HG03175 (cell line): ENCODE results near the gene RAD51B.
A peak's percentile ranks its signal among the peaks of the same experiment; 100 is the strongest.
"Not testable (repeated sequence)": the region's sequence is repeated elsewhere in the genome, so short reads cannot be mapped to it uniquely, and the experiment has no call there.

Experiments used
- ATAC-seq: cut with Tn5 transposase; IDR thresholded peaks from one replicate; pipeline ENCODE4 v1.9.1; 2021; ENCODE audit warnings: mild to moderate bottlenecking, moderate library complexity; ENCODE audit not compliant: unreplicated experiment

RAD51B gene

DNA sequence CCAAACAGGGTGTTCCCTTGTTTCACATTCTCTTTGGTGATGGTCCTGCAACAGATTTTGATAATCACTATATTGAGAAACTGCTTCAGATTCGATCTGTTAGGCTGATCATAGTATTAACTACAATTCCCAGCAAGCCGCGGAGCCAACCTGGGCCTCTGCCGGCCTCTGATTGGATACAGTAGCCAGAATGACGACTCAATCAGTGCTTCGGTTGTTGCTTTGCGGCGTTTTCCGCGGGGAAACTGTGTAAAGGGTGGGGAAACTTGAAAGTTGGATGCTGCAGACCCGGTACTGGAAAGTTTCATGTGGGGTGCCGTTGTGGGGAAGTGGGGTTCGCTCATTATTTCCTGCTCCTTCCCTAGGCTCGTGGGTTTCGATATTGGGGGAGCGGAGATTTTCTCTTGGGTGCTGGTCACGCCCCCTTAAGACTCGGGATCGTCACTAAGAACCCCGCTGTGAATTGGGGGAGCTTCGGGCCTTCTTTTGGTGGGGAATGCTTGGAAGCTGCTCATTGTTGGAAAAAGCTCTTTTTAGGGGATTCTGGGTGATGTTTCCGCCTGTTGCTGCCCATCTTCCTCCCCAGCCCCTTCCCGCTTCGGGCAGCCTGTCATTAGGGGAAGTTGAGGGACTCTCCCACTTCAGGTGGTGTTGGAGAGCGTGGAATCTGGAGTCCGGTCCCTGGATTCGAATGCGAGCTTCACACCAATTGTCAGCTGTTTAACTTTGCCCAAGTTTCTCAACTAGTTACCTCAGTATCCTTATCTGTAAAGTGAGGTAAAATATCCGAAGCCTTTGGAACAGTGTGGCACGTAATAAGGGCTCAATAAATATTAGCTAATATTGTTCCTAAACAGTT is at the start of gene RAD51B:
RAD51B (plus strand) TSS at position 217 of the 859 bp plus-strand sequence.
- peak; percentile 65 for ATAC-seq

DNA sequence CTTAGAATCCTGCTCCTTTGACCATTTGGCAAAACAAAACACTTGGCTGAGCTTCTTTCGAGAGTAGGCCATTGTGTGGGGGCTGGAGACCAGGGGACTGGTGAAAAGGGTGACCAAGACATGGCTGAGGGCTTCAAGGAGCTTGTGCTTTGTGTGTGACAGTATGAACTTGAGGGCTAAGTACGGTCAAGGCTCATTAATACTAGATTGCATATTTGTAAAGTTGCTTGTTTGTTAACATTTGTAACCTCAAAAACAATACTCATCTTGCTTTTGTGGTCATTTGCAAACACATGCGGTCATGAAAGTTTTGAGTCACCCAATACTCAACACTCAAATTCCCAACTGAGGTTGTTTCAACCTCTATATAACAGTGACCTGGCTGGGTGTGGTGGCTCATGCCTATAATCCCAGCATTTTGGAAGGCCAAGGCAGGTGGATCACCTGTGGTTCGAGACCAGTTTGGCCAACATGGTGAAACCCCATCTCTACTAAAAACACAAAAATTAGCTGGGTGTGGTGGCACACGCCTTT is 45.7 kb upstream of the RAD51B start:
- ATAC-seq, result no peak

GRCh38 chr14:67776653-67777322 is 42.8 kb upstream of the RAD51B start:
- no peak for ATAC-seq

DNA sequence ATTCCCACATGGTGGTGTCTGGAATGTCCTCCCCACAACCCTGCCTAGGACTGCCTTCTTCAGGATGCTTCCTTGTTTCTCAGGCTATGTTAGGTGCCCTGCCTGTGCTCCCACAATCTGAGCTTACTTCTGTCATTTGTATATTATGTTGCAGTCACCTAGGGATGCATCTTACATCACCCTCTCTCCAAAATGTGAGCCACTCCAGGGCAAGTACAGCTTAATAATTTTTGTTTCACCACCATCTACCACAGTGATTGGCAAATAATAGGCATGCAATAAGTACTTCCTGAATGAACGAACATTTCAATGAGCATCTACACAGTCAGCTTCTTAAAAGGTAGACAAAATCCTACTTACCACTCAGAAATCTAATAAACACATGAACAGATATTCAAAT is 40.8 kb upstream of the RAD51B start:
- ATAC-seq, result no peak

- ATAC-seq, result no peak
Observed at GRCh38 chr14:67782090-67782489, 37.5 kb upstream of the RAD51B start.

DNA sequence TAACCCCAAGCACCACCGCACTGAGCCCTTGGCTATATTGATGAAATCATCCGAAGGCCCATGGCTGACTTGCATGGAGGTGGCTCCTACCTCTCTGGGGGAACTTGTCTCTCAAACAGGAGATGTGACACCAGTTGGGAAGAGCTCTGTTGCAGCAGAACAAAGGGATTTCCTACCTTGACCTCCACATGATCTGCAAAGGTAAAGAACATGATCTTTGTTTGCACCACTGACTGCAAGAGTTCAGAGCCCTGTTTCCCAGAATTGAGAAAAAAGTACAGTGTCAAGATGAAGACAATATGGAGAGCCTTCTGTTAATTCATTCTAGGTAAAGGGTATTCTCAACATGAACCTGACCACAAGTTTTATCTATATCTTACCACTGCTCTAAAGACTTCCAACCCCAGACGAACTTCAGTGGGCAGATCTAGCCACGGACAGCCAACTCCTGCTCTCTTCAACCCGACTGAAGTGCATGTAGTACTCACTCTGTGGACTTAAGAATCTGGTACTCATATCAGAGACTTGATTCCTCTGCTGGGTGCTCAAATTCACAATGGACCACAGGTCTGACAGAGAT is 35.2 kb upstream of the RAD51B start:
- ATAC-seq, result no peak

DNA sequence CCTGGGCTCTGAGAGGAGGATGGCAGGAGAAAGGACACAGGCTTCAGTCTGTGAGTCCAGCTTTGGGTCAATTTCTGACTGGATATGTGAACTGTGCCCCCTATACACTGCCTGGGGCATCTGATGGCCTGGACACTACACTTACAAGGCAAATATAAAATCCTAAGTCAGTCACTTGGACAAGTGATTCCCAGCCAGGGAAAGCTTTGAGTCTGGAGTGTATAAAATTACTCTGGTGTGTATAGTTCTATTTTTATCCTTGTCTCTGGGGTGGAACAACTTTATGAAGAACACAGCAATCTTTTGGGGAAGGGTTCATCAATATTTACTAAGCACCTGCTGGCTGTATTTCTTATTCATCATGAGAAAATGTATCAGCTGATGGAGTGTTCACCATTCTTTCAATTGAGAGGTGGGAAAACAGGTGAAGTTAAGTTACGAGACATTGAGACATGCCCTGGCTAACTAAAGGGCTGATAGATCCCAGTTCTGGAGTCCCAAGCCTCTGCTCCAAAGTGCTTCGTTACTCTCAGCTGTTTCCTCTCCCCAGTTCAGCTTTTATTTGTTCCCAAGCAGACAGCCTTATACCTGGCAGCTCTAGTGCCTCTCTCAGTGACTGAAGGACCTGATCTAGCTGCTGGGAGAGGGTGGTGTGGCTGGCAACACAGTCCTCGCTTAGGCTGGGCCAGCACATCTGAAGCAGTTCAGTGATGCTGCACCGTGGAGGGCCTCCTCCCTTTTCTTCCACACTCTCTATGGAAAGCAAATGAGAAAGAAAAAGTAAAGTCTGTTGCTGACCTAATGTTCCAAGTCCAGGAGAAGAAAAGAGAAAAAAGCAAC is 34.1 kb upstream of the RAD51B start:
- ATAC-seq, result no peak

DNA sequence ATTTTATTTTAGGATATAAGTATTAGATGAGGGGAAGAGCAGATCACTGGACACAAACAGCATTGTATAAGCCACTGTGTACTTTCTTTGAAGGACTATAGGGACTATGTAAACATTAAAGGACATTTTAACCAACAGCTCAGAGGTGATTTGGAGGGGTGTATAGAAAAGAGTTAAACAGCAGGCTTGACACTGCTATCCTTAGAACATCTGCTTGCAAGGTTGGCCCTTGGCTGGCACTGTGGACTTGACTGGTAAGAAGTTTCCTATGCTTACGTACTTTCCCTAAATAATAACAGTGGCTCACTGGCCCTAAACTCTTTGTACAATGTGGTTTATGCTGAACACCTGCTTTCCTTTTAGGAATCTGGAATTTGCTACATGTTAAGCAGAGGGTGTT is 31.9 kb upstream of the RAD51B start:
- ATAC-seq, result no peak

- no peak for ATAC-seq
Observed at GRCh38 chr14:67798731-67799130, 20.8 kb upstream of the RAD51B start.

DNA sequence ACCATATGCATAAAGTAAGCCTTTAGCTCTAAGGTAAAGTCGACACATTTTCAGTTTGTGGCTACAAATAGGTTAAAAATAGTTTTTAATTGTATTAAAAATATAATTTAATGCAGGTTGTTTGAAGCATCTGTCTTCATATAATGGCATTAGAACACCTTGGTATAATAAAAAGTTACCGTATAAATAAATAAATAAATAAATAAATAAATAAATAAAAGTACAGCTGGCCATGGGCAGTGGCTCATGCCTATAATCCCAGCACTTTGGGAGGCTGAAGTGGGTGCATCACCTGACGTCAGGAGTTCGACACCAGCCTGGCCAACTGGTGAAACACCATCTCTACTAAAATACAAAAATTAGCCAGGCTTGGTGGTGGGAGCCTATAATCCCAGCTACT is 18.8 kb upstream of the RAD51B start:
- no peak for ATAC-seq

DNA sequence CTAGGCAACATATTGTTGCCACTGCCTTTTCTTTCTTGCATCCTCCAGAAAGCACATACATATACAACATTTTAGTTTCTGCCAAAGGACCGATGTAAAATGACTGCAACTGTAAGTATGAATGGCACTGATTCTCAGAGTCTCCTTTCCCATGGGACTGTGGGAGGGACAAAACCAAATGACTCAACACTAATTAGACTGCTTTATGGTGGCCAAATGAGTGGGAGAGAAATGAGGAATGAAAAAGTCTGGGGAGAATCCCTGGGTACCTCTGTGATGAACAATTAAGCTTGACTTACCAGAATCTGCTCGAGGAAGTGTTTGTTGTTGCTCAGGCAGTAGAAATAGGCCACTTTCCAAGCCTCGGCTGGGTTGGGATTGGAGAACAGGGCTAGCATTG is 13.3 kb upstream of the RAD51B start:
- no peak for ATAC-seq

GRCh38 chr14:67814821-67815220 is 4.8 kb upstream of the RAD51B start:
- no peak for ATAC-seq

- ATAC-seq, result no peak
Observed at GRCh38 chr14:67815573-67816225, 3.9 kb upstream of the RAD51B start.

GRCh38 chr14:67816326-67817002 is 3.1 kb upstream of the RAD51B start, which contains the start of gene ZFYVE26:
ZFYVE26 (minus strand) TSS chr14:67816590; CDS start chr14:67815963, 627 bp downstream.
- peak; percentile 84 for ATAC-seq

GRCh38 chr14:67817750-67818438 is 1.7 kb upstream of the RAD51B start:
- ATAC-seq, result no peak

DNA sequence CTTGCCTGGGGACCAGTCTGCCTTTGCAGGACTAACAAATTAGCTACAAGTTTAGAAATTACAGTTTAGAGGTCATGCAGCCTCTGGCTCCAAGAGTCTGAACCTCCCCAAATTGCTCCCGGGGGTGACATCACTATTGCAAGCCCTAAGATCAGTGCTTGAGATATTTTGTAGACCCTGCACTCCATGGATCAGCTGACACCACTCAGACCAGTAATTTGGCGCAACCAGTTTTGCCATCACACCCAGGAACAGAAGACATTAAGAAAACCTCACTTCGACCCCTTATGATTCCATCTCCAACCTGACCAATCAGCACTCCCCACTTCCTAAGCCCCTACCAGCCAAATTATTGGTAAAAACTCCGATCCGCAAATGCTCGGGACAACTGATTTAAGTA is 1.1 kb upstream of the RAD51B start:
- ATAC-seq, result not testable (repeated sequence)

GRCh38 chr14:67820428-67820971 is 921 bp downstream of the RAD51B start:
- ATAC-seq, result no peak

- ATAC-seq, result no peak
Observed at GRCh38 chr14:67821121-67821520, 1.5 kb downstream of the RAD51B start.

GRCh38 chr14:67831113-67831512 is 11.5 kb downstream of the RAD51B start:
- ATAC-seq, result no peak
